Measurements from ENCODE around the gene PLCG1.

Gene PLCG1

DNA sequence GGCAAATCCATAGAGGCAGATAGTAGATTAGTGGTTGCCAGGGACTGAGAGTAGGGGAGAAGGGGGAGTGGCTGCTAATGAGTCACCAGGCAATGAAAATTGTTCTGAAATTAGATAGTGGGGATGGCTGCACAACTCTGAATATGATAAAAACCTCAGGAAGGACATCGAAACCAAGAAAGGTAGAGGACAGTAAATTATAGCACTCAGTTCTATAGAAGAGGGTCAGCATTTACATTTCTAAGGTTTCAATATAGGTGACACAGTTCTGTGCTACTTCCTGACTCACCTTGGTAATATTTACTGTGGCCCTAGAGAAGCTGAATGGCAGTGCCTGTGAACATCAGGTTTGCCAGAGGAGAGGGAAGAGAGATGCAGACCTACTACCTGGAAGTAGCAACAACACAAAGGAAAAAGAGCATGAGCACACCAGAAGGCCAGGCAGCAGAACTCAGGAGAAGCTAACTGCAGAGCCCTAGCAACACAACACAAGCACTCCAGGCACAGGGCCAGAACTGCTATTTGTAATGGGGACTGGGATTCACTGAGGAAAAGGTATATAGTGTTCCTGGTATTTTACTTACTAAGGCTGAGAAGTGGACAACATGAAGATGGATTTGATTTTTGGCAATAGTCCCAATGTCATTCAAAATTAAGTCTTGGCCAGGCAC lies 75.9 kb downstream of the PLCG1 start:
- TF ChIP-seq, protein P1, sequence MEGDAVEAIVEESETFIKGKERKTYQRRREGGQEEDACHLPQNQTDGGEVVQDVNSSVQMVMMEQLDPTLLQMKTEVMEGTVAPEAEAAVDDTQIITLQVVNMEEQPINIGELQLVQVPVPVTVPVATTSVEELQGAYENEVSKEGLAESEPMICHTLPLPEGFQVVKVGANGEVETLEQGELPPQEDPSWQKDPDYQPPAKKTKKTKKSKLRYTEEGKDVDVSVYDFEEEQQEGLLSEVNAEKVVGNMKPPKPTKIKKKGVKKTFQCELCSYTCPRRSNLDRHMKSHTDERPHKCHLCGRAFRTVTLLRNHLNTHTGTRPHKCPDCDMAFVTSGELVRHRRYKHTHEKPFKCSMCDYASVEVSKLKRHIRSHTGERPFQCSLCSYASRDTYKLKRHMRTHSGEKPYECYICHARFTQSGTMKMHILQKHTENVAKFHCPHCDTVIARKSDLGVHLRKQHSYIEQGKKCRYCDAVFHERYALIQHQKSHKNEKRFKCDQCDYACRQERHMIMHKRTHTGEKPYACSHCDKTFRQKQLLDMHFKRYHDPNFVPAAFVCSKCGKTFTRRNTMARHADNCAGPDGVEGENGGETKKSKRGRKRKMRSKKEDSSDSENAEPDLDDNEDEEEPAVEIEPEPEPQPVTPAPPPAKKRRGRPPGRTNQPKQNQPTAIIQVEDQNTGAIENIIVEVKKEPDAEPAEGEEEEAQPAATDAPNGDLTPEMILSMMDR (IDR thresholded peaks at IDR 0.05) = no peak

DNA sequence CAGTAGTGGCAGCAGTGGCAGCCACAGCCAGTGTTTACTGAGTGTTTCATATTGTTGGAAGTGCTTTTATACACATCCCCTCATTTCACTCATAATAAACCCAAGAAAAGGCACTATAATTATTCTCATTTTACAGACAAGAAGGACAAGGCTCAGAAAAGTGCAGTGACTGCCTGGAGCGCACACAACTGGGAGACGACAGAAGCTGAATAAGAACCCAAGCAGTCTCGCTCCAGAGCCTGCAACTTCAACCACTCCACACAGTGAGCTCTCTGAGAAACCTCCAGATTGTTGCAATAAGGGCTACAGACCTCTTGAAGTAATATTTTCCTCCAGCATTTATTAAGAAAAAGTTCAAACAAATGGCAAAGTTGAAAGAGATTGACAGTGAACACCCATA lies 76.9 kb downstream of the PLCG1 start:
- TF ChIP-seq, protein P1 (IDR thresholded peaks at IDR 0.05) = no peak

DNA sequence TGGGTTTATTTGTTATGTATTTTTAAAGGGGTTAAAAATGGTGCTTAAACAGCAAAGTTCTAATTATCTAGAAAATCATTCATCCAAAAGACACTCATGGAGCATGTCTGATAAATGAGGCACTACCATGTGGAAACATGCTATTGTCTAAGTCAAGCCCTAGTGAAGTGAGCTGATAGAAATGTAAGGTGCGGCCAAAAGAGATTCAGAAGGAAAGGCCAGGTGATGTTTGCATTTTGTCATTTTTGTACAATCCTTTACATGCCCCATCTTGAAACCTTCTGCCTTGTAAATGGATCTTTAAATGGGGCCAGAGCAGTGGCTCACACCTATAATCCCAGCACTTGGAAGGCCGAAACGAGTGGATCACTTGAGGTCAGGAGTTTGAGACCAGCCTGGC lies 77.3 kb downstream of the PLCG1 start:
- TF ChIP-seq, protein P1 (IDR thresholded peaks at IDR 0.05) = no peak

DNA sequence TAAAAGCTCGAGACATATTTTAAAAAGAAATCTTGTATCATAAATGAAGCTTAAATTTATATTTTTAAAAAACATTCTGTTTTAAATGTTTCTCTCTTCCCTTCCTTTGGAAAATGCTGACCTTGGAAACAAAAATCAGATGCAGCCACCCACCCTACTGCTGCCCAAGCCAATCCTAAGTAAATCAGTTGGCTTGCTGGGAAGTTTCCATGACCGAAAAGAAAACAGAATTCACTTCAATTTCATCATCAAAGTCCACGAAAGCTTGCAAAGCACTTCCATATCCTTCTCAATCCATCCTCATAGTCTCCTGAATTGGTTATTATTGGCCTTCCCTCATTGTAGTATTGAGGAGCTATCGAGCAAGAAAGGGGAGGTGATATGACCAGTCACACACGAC lies 80.1 kb downstream of the PLCG1 start:
- TF ChIP-seq, protein P1 (IDR thresholded peaks at IDR 0.05) = no peak

DNA sequence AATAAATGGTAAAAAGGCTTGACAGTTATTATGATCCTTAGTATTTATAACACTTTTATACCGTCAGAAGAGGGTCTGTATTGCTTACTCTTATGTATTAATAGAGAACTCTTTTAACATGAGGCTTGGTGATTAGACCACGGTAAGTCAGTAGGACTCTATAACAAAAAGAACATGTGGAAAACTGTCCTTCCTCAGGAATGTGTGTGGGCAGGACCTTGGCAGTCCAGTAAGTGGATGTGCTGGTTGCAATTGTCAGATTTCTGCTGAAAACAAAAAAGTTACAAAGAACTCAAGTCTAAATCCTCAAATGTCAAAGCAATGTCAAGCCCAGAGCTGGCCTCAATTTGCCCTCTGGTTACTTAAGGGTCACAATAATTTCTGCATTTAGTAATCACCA lies 81.1 kb downstream of the PLCG1 start:
- TF ChIP-seq, protein P1 (IDR thresholded peaks at IDR 0.05) = no peak

DNA sequence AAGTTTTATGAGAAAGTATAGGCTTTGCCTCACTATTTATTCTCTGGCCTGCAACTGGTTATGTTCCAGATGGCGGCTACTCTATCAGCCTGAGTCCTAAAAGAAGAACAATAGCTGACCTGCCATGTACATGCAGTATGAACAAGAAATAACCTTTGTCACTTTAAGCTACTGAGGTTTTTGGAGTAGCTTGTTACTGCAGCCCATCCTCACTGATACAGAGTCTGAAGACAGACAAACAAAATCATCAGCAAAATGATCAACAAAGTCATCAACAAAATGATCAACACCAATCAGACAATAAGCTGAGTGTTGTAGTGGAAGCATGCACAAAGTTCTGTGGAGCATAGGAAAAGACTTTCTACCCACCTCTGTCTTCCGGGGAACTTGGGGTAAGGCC lies 82.5 kb downstream of the PLCG1 start:
- TF ChIP-seq, protein P1 (IDR thresholded peaks at IDR 0.05) = no peak

DNA sequence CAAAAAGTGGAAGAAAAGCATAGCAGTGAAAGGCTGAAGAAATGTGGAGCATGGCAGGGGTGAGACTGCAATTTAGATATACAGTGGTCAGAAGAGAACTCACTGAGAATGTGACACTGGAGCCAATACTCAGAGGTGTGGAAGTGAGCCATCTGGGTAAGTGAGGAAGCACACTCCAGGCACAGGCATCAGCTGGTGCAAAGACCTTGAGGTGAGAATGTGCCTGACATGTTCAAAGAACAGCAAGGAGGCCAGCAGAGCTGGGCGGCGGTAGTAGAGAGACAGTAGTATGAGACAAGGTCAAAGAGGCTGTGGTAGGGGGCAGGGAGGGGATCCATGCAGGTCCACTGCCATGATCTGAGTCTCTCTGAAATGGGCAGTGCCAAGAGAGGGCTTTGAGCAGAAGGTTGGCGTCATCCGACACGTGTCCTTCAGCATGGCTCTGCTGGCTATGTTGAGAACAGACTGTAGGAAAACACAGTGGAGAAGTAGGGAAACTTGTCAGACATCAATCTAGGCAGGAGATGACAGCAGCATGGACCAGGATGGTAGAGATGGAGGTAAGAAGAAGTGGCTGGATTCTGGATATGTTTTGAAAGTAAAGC lies 84.4 kb downstream of the PLCG1 start:
- TF ChIP-seq, protein P1 (IDR thresholded peaks at IDR 0.05) = no peak
